ENCODE measurements around the gene HPCAL1. TPM values are rescaled to one million over a fixed set of nuclear protein-coding genes. Genes with fewer than 3 reads are reported as not detected.
"Not testable (repeated sequence)": the region's sequence is repeated elsewhere in the genome, so short reads cannot be mapped to it uniquely, and the experiment has no call there.

The HPCAL1 gene
- total RNA-seq, 1 donor from 2014 or later, result 69.1 TPM

GRCh38 chr2:10284108-10284870, 18.4 kb upstream of the HPCAL1 start:
- DNase-seq (ENCODE audit: low read depth, low spot score), result no peak

- no peak for DNase-seq (ENCODE audit: low read depth, low spot score)
Measured at GRCh38 chr2:10285191-10285555, 17.5 kb upstream of the HPCAL1 start.

- no peak for DNase-seq (ENCODE audit: low read depth, low spot score)
Measured at GRCh38 chr2:10285556-10286198, 17.0 kb upstream of the HPCAL1 start.

- DNase-seq (ENCODE audit: low read depth, low spot score), result no peak
Measured at GRCh38 chr2:10286216-10287037, 16.3 kb upstream of the HPCAL1 start.

- no peak for DNase-seq (ENCODE audit: low read depth, low spot score)
Measured at GRCh38 chr2:10287761-10288160, 14.9 kb upstream of the HPCAL1 start.

GRCh38 chr2:10288606-10289005, 14.1 kb upstream of the HPCAL1 start:
- no peak for DNase-seq (ENCODE audit: low read depth, low spot score)

GRCh38 chr2:10289352-10289751, 13.4 kb upstream of the HPCAL1 start:
- DNase-seq (ENCODE audit: low read depth, low spot score), result no peak

GRCh38 chr2:10289891-10290290, 12.8 kb upstream of the HPCAL1 start:
- DNase-seq (ENCODE audit: low read depth, low spot score), result no peak

GRCh38 chr2:10291376-10291775, 11.3 kb upstream of the HPCAL1 start:
- not testable (repeated sequence) for DNase-seq (ENCODE audit: low read depth, low spot score)

- no peak for DNase-seq (ENCODE audit: low read depth, low spot score)
Measured at GRCh38 chr2:10292033-10292432, 10.7 kb upstream of the HPCAL1 start.

GRCh38 chr2:10293603-10294002, 9.1 kb upstream of the HPCAL1 start:
- no peak for DNase-seq (ENCODE audit: low read depth, low spot score)

GRCh38 chr2:10294077-10294476, 8.6 kb upstream of the HPCAL1 start:
- DNase-seq (ENCODE audit: low read depth, low spot score), result no peak

GRCh38 chr2:10295649-10296048, 7.1 kb upstream of the HPCAL1 start:
- not testable (repeated sequence) for DNase-seq (ENCODE audit: low read depth, low spot score)

GRCh38 chr2:10296142-10296541, 6.6 kb upstream of the HPCAL1 start:
- no peak for DNase-seq (ENCODE audit: low read depth, low spot score)

- DNase-seq (ENCODE audit: low read depth, low spot score), result no peak
Measured at GRCh38 chr2:10297191-10297830, 5.4 kb upstream of the HPCAL1 start.

GRCh38 chr2:10297959-10298531, 4.7 kb upstream of the HPCAL1 start:
- DNase-seq (ENCODE audit: low read depth, low spot score), result peak; percentile 48

- not testable (repeated sequence) for DNase-seq (ENCODE audit: low read depth, low spot score)
Measured at GRCh38 chr2:10298777-10299176, 3.9 kb upstream of the HPCAL1 start.

- no peak for DNase-seq (ENCODE audit: low read depth, low spot score)
Measured at GRCh38 chr2:10300328-10300920, 2.3 kb upstream of the HPCAL1 start.

- no peak for DNase-seq (ENCODE audit: low read depth, low spot score)
Measured at GRCh38 chr2:10300997-10301940, 1.4 kb upstream of the HPCAL1 start.

- DNase-seq (ENCODE audit: low read depth, low spot score), result no peak
Measured at GRCh38 chr2:10301941-10302478, 694 bp upstream of the HPCAL1 start.

Data from pulmonary artery endothelial cell (primary cell).